HEK293T (cell line): ENCODE results near the gene TCF12.

ENCODE experiments used
- ARNT ChIP-seq: fragments of 450-650 bp; IDR thresholded peaks from 2 replicates; pipeline ENCODE4 v1.6.1; 2017; ENCODE audit warnings: mild to moderate bottlenecking
- BHLHE40 ChIP-seq: fragments of 450-650 bp; IDR thresholded peaks from 2 replicates; pipeline ENCODE4 v1.6.1; 2016; ENCODE audit warnings: mild to moderate bottlenecking, moderate library complexity, borderline replicate concordance
- CTBP1 ChIP-seq: fragments of 450-650 bp; IDR thresholded peaks from 2 replicates; pipeline ENCODE4 v1.6.1; 2016; ENCODE audit warnings: borderline replicate concordance
- FOXK2 ChIP-seq: fragments of 450-650 bp; IDR thresholded peaks from 2 replicates; pipeline ENCODE4 v1.6.1; 2016; ENCODE audit warnings: mild to moderate bottlenecking
- FOXM1 ChIP-seq: fragments of 450-650 bp; IDR thresholded peaks from 2 replicates; pipeline ENCODE4 v1.6.1; 2017; ENCODE audit warnings: mild to moderate bottlenecking, borderline replicate concordance
- HDGF ChIP-seq: fragments of 450-650 bp; IDR thresholded peaks from 2 replicates; pipeline ENCODE4 v1.6.1; 2017; ENCODE audit warnings: antibody characterized with exemption, borderline replicate concordance
- L3MBTL2 ChIP-seq: fragments of 450-650 bp; conservative IDR thresholded peaks from 2 replicates; pipeline ENCODE4 v1.6.1; 2016; ENCODE audit warnings: mild to moderate bottlenecking
- LEF1 ChIP-seq: fragments of 450-650 bp; IDR thresholded peaks from 2 replicates; pipeline ENCODE4 v1.6.1; 2017; ENCODE audit warnings: mild to moderate bottlenecking, borderline replicate concordance
- NFRKB ChIP-seq: fragments of 450-650 bp; IDR thresholded peaks from 2 replicates; pipeline ENCODE4 v1.6.1; 2016; ENCODE audit warnings: mild to moderate bottlenecking, moderate library complexity
- PKNOX1 ChIP-seq: fragments of 450-650 bp; IDR thresholded peaks from 2 replicates; pipeline ENCODE4 v1.6.1; 2016
- SP1 ChIP-seq: fragments of 450-650 bp; IDR thresholded peaks from 2 replicates; pipeline ENCODE4 v1.6.1; 2017
- SUZ12 ChIP-seq: fragments of 450-650 bp; IDR thresholded peaks from 2 replicates; pipeline ENCODE4 v1.6.1; 2016; ENCODE audit warnings: mild to moderate bottlenecking
- TARDBP ChIP-seq: fragments of 450-650 bp; IDR thresholded peaks from 2 replicates; pipeline ENCODE4 v1.6.1; 2016

DNA sequence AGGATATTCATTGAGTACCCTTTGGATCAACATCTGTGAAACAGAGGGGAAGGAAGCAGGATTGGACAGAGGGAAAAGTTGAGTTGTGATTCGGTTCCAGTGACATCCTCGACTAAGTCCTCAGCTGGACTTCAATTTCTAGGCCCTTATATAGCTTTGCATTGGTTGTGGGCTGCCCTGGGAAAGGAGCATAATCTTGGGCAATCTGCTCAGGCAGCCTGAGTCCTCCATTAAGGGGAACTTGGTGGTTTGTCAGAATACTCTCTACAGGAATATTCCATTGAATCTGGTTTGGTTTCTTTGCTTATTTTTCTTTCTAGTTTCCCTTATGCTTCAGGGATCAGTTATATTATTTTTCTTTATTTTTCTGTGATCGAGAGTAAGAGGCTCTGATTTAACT, 94.1 kb downstream of the TCF12 start:
- no peak for TF ChIP-seq SUZ12
- TF ChIP-seq BHLHE40: no peak
- no peak for TF ChIP-seq NFRKB
- no peak for TF ChIP-seq ARNT
- TF ChIP-seq SP1: no peak
- no peak for TF ChIP-seq FOXK2
- TF ChIP-seq TARDBP: no peak
- no peak for TF ChIP-seq FOXM1
- no peak for TF ChIP-seq HDGF
- TF ChIP-seq LEF1: no peak
- TF ChIP-seq CTBP1: no peak
- TF ChIP-seq PKNOX1: no peak
- no peak for TF ChIP-seq L3MBTL2
